Bronchial epithelial cell (primary cell): Measurements from ENCODE around the gene MAP4K4. TPM values are rescaled to one million over a fixed set of nuclear protein-coding genes. Genes with fewer than 3 reads are reported as not detected.

Experiments
- DNase-seq: peaks from one replicate; pipeline ENCODE4 v3.0.0-alpha.2; 2010; ENCODE audit warnings: low read depth
- FAIRE-seq: peaks from 2 replicates; lab custom pipeline; 2011; peaks lifted over from hg19 to GRCh38; lab: Jason Lieb, UNC
- H3K27me3 ChIP-seq: 2 replicates; pipeline ENCODE4 v1.5.1; 2011; ENCODE audit warnings: low read length; ENCODE audit not compliant: control insufficient read depth, insufficient read depth
- H3K36me3 ChIP-seq: 2 replicates; pipeline ENCODE4 v1.5.1; 2011; ENCODE audit warnings: low read length; ENCODE audit not compliant: control insufficient read depth, insufficient read depth
- H3K4me3 ChIP-seq: 2 replicates; pipeline ENCODE4 v1.5.1; 2011; ENCODE audit warnings: mild to moderate bottlenecking, low read depth, low read length, control low read depth
- CTCF ChIP-seq: IDR thresholded peaks from 2 replicates; pipeline ENCODE4 v1.5.1; 2011; ENCODE audit warnings: mild to moderate bottlenecking, moderate library complexity, low read length, control low read depth, inconsistent platforms; ENCODE audit not compliant: insufficient read depth, severe bottlenecking
- total RNA-seq: library from RNA; depleted of rRNA; stranded (reverse); fragments of >200 nt; gene quantifications from 2 replicates; pipeline ENCODE4 v1.2.1, GENCODE V29; 2014

Gene MAP4K4
- total RNA-seq, 1 donor from 2014 or later, result 81.1 TPM

- Histone ChIP-seq H3K4me3 (no peak overlapping the region), H3K27me3 (no peaks in the 10 kb centered on the region), H3K36me3 (peaks cover 1% of the 10 kb centered on the region)
- DNase-seq (no peak), FAIRE-seq (no peak)
- TF ChIP-seq CTCF, result no peak
These were observed 93.3 kb downstream of the MAP4K4 start for GRCh38 chr2:101790857-101791256.

GRCh38 chr2:101792208-101792607, 94.7 kb downstream of the MAP4K4 start:
- TF ChIP-seq CTCF, result no peak
- Histone ChIP-seq H3K27me3 (no peaks in the 10 kb centered on the region), H3K4me3 (no peak overlapping the region), H3K36me3 (peaks cover 1% of the 10 kb centered on the region)
- FAIRE-seq (no peak), DNase-seq (no peak)

GRCh38 chr2:101793277-101793969, 95.9 kb downstream of the MAP4K4 start:
- no peak for FAIRE-seq
- no peak overlapping the region for H3K4me3 ChIP-seq
- TF ChIP-seq CTCF, result no peak
- DNase-seq, result no peak
- H3K36me3 ChIP-seq, result peaks cover 1% of the 10 kb centered on the region
- H3K27me3 ChIP-seq, result no peaks in the 10 kb centered on the region

- no peaks in the 10 kb centered on the region for H3K27me3 ChIP-seq
- H3K36me3 ChIP-seq, result peaks cover 1% of the 10 kb centered on the region
- no peak for FAIRE-seq
- TF ChIP-seq CTCF, result no peak
- H3K4me3 ChIP-seq, result no peak overlapping the region
- DNase-seq, result no peak
These were observed 96.6 kb downstream of the MAP4K4 start for GRCh38 chr2:101794141-101794540.

GRCh38 chr2:101795033-101795432, 97.5 kb downstream of the MAP4K4 start:
- peaks cover 1% of the 10 kb centered on the region for H3K36me3 ChIP-seq
- no peak overlapping the region for H3K4me3 ChIP-seq
- no peak for DNase-seq
- H3K27me3 ChIP-seq, result no peaks in the 10 kb centered on the region
- FAIRE-seq, result no peak
- no peak for TF ChIP-seq CTCF
